ENCODE results near the gene COX17.

GRCh38 chr3:119697394-119697793 lies 20.2 kb upstream of the COX17 start:
- TF ChIP-seq CTCF (IDR thresholded peaks at IDR 0.05): no peak
- TF ChIP-seq POLR2A (IDR thresholded peaks at IDR 0.05): no peak

All from uterus (tissue), 2 donors.